Brain microvascular endothelial cell (primary cell): ENCODE results near the gene C1QTNF12.
"Not testable (repeated sequence)": the region's sequence is repeated elsewhere in the genome, so short reads cannot be mapped to it uniquely, and the experiment has no call there.

Source experiments
- DNase-seq: peaks from one replicate; pipeline ENCODE4 v3.0.0-alpha.2; 2020
- H3K27ac ChIP-seq: fragments of 250-450 bp; sonication (Bioruptor Pico); 2 replicates; pipeline ENCODE4 v1.5.1; 2020; ENCODE audit warnings: mild to moderate bottlenecking, moderate library complexity
- H3K27me3 ChIP-seq: fragments of 250-450 bp; sonication (Bioruptor Pico); replicated peaks from 2 replicates; pipeline ENCODE4 v1.5.1; 2020; ENCODE audit warnings: mild to moderate bottlenecking
- H3K36me3 ChIP-seq: fragments of 250-450 bp; sonication (Bioruptor Pico); replicated peaks from 2 replicates; pipeline ENCODE4 v1.5.1; 2020; ENCODE audit warnings: mild to moderate bottlenecking
- H3K4me3 ChIP-seq: 2 replicates; pipeline ENCODE4 v1.5.1; 2011; ENCODE audit warnings: low read depth, mild to moderate bottlenecking, control low read depth, low read length, moderate library complexity
- CTCF ChIP-seq: IDR thresholded peaks from 2 replicates; pipeline ENCODE4 v1.5.1; 2011; ENCODE audit warnings: low read depth, mild to moderate bottlenecking, moderate library complexity, low read length, control low read depth, inconsistent platforms; ENCODE audit errors: missing control alignments
- in situ Hi-C: cut with HindIII; loops from 2 replicates; pipeline ENCODE4 v1.10.0; 2017; ENCODE audit warnings: low sequenced_read_pairs, low pct_ligation_motif_present

Gene C1QTNF12

GRCh38 chr1:1196431-1197187, 49.9 kb downstream of the C1QTNF12 start:
- no peak for DNase-seq

GRCh38 chr1:1195726-1196125, 50.8 kb downstream of the C1QTNF12 start:
- in situ Hi-C loops, H3K36me3 ChIP-seq: not testable (repeated sequence)

More at GRCh38 chr1:1196431-1197187, 49.9 kb downstream of the C1QTNF12 start:
- no peak for TF ChIP-seq CTCF
- H3K27ac ChIP-seq: no peak overlapping the region
- no peaks in the 10 kb centered on the region for H3K27me3 ChIP-seq
- H3K36me3 ChIP-seq: no peaks in the 10 kb centered on the region
- in situ Hi-C loops: no loop called here
- no peak overlapping the region for H3K4me3 ChIP-seq

GRCh38 chr1:1194723-1195122, 51.8 kb downstream of the C1QTNF12 start:
- no peak for TF ChIP-seq CTCF
- no peak overlapping the region for H3K4me3 ChIP-seq
- DNase-seq: no peak
- in situ Hi-C loops: no loop called here
- no peak overlapping the region for H3K27ac ChIP-seq
- H3K36me3 ChIP-seq: no peaks in the 10 kb centered on the region
- no peaks in the 10 kb centered on the region for H3K27me3 ChIP-seq

More at GRCh38 chr1:1195726-1196125, 50.8 kb downstream of the C1QTNF12 start:
- H3K4me3 ChIP-seq, DNase-seq, H3K27ac ChIP-seq, H3K27me3 ChIP-seq: not testable (repeated sequence)
